MCF 10A (cell line): ENCODE measurements around the gene SESN1. TPM values are rescaled to one million over a fixed set of nuclear protein-coding genes. Genes with fewer than 3 reads are reported as not detected.

Source experiments
- BruUV-seq: library from RNA; stranded (reverse); fragments of 400-500 nt; replicated peaks from 2 replicates; lab custom pipeline; 2021; lab: Mats Ljungman, UMichigan
- CTCF ChIA-PET: fragments of 300-600 bp; sonication (Branson Sonifier 250); formaldehyde crosslinking; extraction: SDS; loops from one replicate; lab custom pipeline; 2021; ENCODE audit warnings: antibody characterized with exemption, inconsistent platforms; lab: Yijun Ruan, JAX
- POLR2A ChIA-PET: fragments of 300-600, 350-650 bp; sonication (Branson Sonifier 250); formaldehyde crosslinking; extraction: SDS; loops from one replicate; lab custom pipeline; 2020; ENCODE audit warnings: antibody characterized with exemption, inconsistent platforms; lab: Yijun Ruan, JAX
- DNase-seq: peaks from one replicate; pipeline ENCODE4 v3.0.0-alpha.2; 2018; ENCODE audit not compliant: unreplicated experiment
- H3K27ac Mint-ChIP-seq: one replicate; pipeline ENCODE4 v1.8.0; 2022; ENCODE audit warnings: mild to moderate bottlenecking, low read depth, mixed read lengths; ENCODE audit not compliant: unreplicated experiment
- H3K27me3 Mint-ChIP-seq: one replicate; pipeline ENCODE4 v1.8.0; 2022; ENCODE audit warnings: mixed read lengths; ENCODE audit not compliant: insufficient read depth, unreplicated experiment
- H3K36me3 Mint-ChIP-seq: one replicate; pipeline ENCODE4 v1.8.0; 2022; ENCODE audit warnings: mild to moderate bottlenecking, moderate library complexity, mixed read lengths; ENCODE audit not compliant: insufficient read depth, unreplicated experiment
- H3K4me1 Mint-ChIP-seq: one replicate; pipeline ENCODE4 v1.8.0; 2022; ENCODE audit warnings: mixed read lengths; ENCODE audit not compliant: insufficient read depth, unreplicated experiment
- H3K4me3 Mint-ChIP-seq: one replicate; pipeline ENCODE4 v1.8.0; 2022; ENCODE audit warnings: mild to moderate bottlenecking, moderate library complexity, mixed read lengths; ENCODE audit not compliant: unreplicated experiment
- H3K9me3 Mint-ChIP-seq: one replicate; pipeline ENCODE4 v1.8.0; 2022; ENCODE audit warnings: mixed read lengths; ENCODE audit not compliant: unreplicated experiment
- intact Hi-C: fragments of 100-400 bp; cut with micrococcal nuclease; formaldehyde crosslinking; loops from 2 replicates; pipeline ENCODE4 v1.14.1; 2022
- total RNA-seq: library from RNA; stranded (reverse); gene quantifications from 2 replicates; pipeline ENCODE4 v1.2.3, GENCODE V29; 2022
- TF ChIP-seq, protein P1 (sequence below): fragments of 200-600 bp; IDR thresholded peaks from one replicate; pipeline ENCODE4 v1.8.0; 2022; ENCODE audit warnings: antibody characterized with exemption, mild to moderate bottlenecking; ENCODE audit not compliant: unreplicated experiment

Gene SESN1
- total RNA-seq, 1 experiment from 2014 or later = 23.0 TPM

DNA sequence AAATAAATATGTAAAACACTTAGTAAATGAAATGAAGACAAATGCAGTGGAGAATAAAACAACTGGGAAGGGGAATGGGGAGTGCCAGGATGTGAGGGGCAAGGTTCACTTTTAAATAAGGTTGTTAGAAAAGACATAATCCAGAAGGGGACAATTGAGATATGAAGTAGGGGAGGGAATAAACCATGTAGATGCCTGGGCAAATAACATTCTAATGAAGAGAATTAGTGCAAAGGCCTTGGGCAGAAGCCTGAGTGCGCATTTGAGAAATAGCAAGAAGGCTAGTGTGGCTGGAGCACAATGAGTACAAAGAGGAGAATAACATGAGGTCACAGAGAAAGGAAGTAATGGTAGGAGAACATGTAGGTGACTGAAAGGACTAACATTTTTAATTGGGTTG, 3.0 kb upstream of the SESN1 start:
- H3K4me1 Mint-ChIP-seq = peaks cover 21% of the 10 kb centered on the region
- peak overlapping the region; percentile 92 for H3K4me3 Mint-ChIP-seq
- H3K27me3 Mint-ChIP-seq = no peaks in the 10 kb centered on the region
- BruUV-seq = no TSS peak
- intact Hi-C loops = no loop called here
- CTCF ChIA-PET = no interaction called here
- peaks cover 12% of the 10 kb centered on the region for H3K36me3 Mint-ChIP-seq
- TF ChIP-seq, protein P1, sequence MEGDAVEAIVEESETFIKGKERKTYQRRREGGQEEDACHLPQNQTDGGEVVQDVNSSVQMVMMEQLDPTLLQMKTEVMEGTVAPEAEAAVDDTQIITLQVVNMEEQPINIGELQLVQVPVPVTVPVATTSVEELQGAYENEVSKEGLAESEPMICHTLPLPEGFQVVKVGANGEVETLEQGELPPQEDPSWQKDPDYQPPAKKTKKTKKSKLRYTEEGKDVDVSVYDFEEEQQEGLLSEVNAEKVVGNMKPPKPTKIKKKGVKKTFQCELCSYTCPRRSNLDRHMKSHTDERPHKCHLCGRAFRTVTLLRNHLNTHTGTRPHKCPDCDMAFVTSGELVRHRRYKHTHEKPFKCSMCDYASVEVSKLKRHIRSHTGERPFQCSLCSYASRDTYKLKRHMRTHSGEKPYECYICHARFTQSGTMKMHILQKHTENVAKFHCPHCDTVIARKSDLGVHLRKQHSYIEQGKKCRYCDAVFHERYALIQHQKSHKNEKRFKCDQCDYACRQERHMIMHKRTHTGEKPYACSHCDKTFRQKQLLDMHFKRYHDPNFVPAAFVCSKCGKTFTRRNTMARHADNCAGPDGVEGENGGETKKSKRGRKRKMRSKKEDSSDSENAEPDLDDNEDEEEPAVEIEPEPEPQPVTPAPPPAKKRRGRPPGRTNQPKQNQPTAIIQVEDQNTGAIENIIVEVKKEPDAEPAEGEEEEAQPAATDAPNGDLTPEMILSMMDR = no peak
- H3K27ac Mint-ChIP-seq = no peak overlapping the region
- DNase-seq = no peak
- no peaks in the 10 kb centered on the region for H3K9me3 Mint-ChIP-seq
- POLR2A ChIA-PET = no interaction called here

GRCh38 chr6:109096208-109096607, 1.6 kb upstream of the SESN1 start:
- Mint-ChIP-seq H3K4me3 (peak overlapping the region; percentile 92), H3K27ac (no peak overlapping the region), H3K4me1 (peaks cover 30% of the 10 kb centered on the region), H3K27me3 (no peaks in the 10 kb centered on the region), H3K9me3 (no peaks in the 10 kb centered on the region), H3K36me3 (peaks cover 4% of the 10 kb centered on the region)
- ChIA-PET CTCF (interaction anchor here (0.5 to 0.6 kb wide), 2 partner anchors 290 to 577 kb away, joined by 3 read pairs; no protein-coding TSS in a partner anchor), POLR2A (interaction anchor here (0.9 to 4.9 kb wide), 10 partner anchors 11 to 537 kb away, joined by 3 to 94 read pairs (median 14); partner anchors contain the start of genes CD164 and FOXO3)
- DNase-seq = no peak
- no TSS peak for BruUV-seq
- intact Hi-C loops = no loop called here
- TF ChIP-seq, protein P1 = no peak

- POLR2A ChIA-PET = interaction anchor here (0.8 to 4.9 kb wide), 20 partner anchors 8 to 536 kb away, joined by 3 to 94 read pairs (median 8); partner anchors contain the start of genes CD164 and FOXO3
- Mint-ChIP-seq H3K27me3 (no peaks in the 10 kb centered on the region), H3K36me3 (peaks cover 4% of the 10 kb centered on the region), H3K9me3 (no peaks in the 10 kb centered on the region), H3K27ac (peak overlapping the region; percentile 98), H3K4me1 (peaks cover 31% of the 10 kb centered on the region), H3K4me3 (peak overlapping the region; percentile 92)
- intact Hi-C loops = loop anchor here (1.0 kb wide), 1 partner anchor 302 kb away; no protein-coding TSS in a partner anchor
- no peak for DNase-seq
- TF ChIP-seq, protein P1 = no peak
- TSS peak; percentile 55 for BruUV-seq
- CTCF ChIA-PET = interaction anchor here (0.5 to 0.7 kb wide), 2 partner anchors 93 to 290 kb away, joined by 3 read pairs; no protein-coding TSS in a partner anchor
Observed at GRCh38 chr6:109095835-109096084, 1.1 kb upstream of the SESN1 start.

DNA sequence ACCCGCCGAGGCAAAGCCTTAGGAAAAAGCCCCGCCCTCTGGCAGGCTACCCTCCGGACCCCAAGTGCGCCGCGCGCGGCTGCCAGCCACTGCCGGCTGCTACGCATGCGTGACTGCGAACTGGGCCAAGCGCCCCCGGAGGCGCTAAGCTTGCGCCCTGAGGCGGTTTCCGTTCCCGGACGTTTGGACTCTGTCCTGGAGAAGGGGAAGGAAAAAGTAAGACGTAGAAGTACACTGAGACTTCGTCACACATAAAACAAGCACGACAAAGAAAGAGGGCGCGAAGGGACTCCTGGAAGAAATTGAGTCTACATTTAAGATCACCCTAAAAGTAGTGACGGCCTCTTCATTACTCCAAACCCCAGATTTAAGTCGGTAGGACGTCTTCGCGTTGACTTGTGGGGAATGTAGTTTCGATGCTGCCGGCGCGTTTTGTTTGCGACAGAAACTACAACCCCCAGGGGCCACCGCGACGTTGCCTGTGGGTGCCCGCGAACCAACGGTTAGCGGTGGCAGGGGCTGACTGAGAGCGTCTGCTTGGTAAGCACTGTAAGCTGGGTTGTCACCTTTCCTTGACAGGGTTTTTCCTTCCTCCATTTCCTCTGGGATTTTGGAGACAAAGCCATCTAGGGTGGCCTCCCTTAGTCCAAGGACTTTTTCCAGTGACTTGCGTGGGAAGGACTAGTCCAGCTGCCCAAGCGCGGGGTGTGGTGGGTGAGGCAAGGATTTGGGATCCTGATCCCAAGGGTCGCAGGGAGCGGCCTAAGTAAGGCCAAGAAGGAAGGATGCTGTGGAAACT, 589 bp upstream of the SESN1 start, which contains the start of gene CEP57L1:
TSS of gene CEP57L1 (plus strand) at position 472 of the 799 bp plus-strand sequence. CDS start 49,715 bp downstream, outside the sequence.
- Mint-ChIP-seq H3K4me1 (peaks cover 35% of the 10 kb centered on the region), H3K27ac (peak within 1 kb of the TSS; percentile 98), H3K4me3 (peak within 1 kb of the TSS; percentile 92), H3K9me3 (no peaks in the 10 kb centered on the region), H3K36me3 (peaks cover 1% of the 10 kb centered on the region), H3K27me3 (no peaks in the 10 kb centered on the region)
- peak; percentile 96 for DNase-seq
- intact Hi-C loops = loop anchor here (1.0 kb wide), 1 partner anchor 302 kb away; no protein-coding TSS in a partner anchor
- no TSS peak for BruUV-seq
- ChIA-PET CTCF (interaction anchor here (0.5 to 1.9 kb wide), 4 partner anchors 93 to 1104 kb away, joined by 3 to 7 read pairs (median 3); partner anchors contain the start of gene CD164), POLR2A (interaction anchor here (0.7 to 4.9 kb wide), 37 partner anchors 9 to 536 kb away, joined by 3 to 94 read pairs (median 6); partner anchors contain the start of genes CD164 and FOXO3)
- TF ChIP-seq, protein P1 = no peak
